HEK293 (cell line): ENCODE measurements around the gene NCOR2.

Experiments used
- BCL11B ChIP-seq: fragments of 450-650 bp; formaldehyde crosslinking; IDR thresholded peaks from 2 replicates; pipeline ENCODE4 v1.5.1; 2016; ENCODE audit warnings: low read depth, missing biosample characterization, missing genetic modification characterization
- GLIS1 ChIP-seq: fragments of 450-650 bp; formaldehyde crosslinking; IDR thresholded peaks from 2 replicates; pipeline ENCODE4 v1.5.1; 2016; ENCODE audit warnings: missing biosample characterization, missing genetic modification characterization
- IKZF3 ChIP-seq: fragments of 450-650 bp; IDR thresholded peaks from 2 replicates; pipeline ENCODE4 v1.5.0; 2018; ENCODE audit warnings: missing biosample characterization, mild to moderate bottlenecking, missing genetic modification characterization, moderate library complexity
- KLF10 ChIP-seq: fragments of 450-650 bp; IDR thresholded peaks from 2 replicates; pipeline ENCODE4 v1.5.1; 2018; ENCODE audit warnings: missing biosample characterization, mild to moderate bottlenecking, missing genetic modification characterization
- KLF7 ChIP-seq: fragments of 450-650 bp; formaldehyde crosslinking; IDR thresholded peaks from 2 replicates; pipeline ENCODE4 v1.5.1; 2016; ENCODE audit warnings: missing biosample characterization, missing genetic modification characterization, borderline replicate concordance
- KLF9 ChIP-seq: fragments of 450-650 bp; formaldehyde crosslinking; IDR thresholded peaks from 2 replicates; pipeline ENCODE4 v1.5.1; 2016; ENCODE audit warnings: missing biosample characterization, missing genetic modification characterization, low read depth
- SALL2 ChIP-seq: fragments of 450-650 bp; formaldehyde crosslinking; IDR thresholded peaks from 2 replicates; pipeline ENCODE4 v1.5.0; 2017; ENCODE audit warnings: missing biosample characterization, mild to moderate bottlenecking, missing genetic modification characterization, borderline replicate concordance
- SP3 ChIP-seq: fragments of 450-650 bp; formaldehyde crosslinking; IDR thresholded peaks from 2 replicates; pipeline ENCODE4 v1.5.1; 2016; ENCODE audit warnings: missing biosample characterization, missing genetic modification characterization
- WT1 ChIP-seq: fragments of 450-650 bp; formaldehyde crosslinking; IDR thresholded peaks from 2 replicates; pipeline ENCODE4 v1.5.1; 2016; ENCODE audit warnings: missing biosample characterization, missing genetic modification characterization
- ZBTB21 ChIP-seq: fragments of 450-650 bp; formaldehyde crosslinking; IDR thresholded peaks from 2 replicates; pipeline ENCODE4 v1.5.1; 2017; ENCODE audit warnings: missing biosample characterization, missing genetic modification characterization
- ZBTB8A ChIP-seq: fragments of 450-650 bp; formaldehyde crosslinking; IDR thresholded peaks from 2 replicates; pipeline ENCODE4 v1.5.1; 2016; ENCODE audit warnings: missing biosample characterization, missing genetic modification characterization
- ZNF132 ChIP-seq: fragments of 450-650 bp; formaldehyde crosslinking; IDR thresholded peaks from 2 replicates; pipeline ENCODE4 v1.5.1; 2017; ENCODE audit warnings: missing biosample characterization, missing genetic modification characterization, borderline replicate concordance
- ZNF211 ChIP-seq: fragments of 450-650 bp; formaldehyde crosslinking; IDR thresholded peaks from 2 replicates; pipeline ENCODE4 v1.5.1; 2016; ENCODE audit warnings: low read depth, missing biosample characterization, missing genetic modification characterization
- ZNF24 ChIP-seq: fragments of 450-650 bp; formaldehyde crosslinking; IDR thresholded peaks from 2 replicates; pipeline ENCODE4 v1.5.1; 2016; ENCODE audit warnings: missing biosample characterization, missing genetic modification characterization
- ZNF341 ChIP-seq: fragments of 450-650 bp; formaldehyde crosslinking; IDR thresholded peaks from 2 replicates; pipeline ENCODE4; 2016; ENCODE audit warnings: low read depth, missing biosample characterization, missing genetic modification characterization
- ZNF423 ChIP-seq: fragments of 450-650 bp; formaldehyde crosslinking; IDR thresholded peaks from 2 replicates; pipeline ENCODE4 v1.5.1; 2016; ENCODE audit warnings: missing biosample characterization, missing genetic modification characterization
- ZNF426 ChIP-seq: fragments of 450-650 bp; formaldehyde crosslinking; IDR thresholded peaks from 2 replicates; pipeline ENCODE4 v1.5.1; 2017; ENCODE audit warnings: missing biosample characterization, missing genetic modification characterization, mild to moderate bottlenecking, inconsistent platforms, moderate library complexity
- ZNF544 ChIP-seq: fragments of 450-650 bp; formaldehyde crosslinking; IDR thresholded peaks from 2 replicates; pipeline ENCODE4 v1.5.0; 2017; ENCODE audit warnings: missing biosample characterization, missing genetic modification characterization
- ZNF558 ChIP-seq: fragments of 450-650 bp; formaldehyde crosslinking; IDR thresholded peaks from 2 replicates; pipeline ENCODE4 v1.5.1; 2016; ENCODE audit warnings: missing biosample characterization, missing genetic modification characterization
- ZXDB ChIP-seq: fragments of 450-650 bp; formaldehyde crosslinking; IDR thresholded peaks from 2 replicates; pipeline ENCODE4 v1.5.1; 2016; ENCODE audit warnings: missing biosample characterization, missing genetic modification characterization
- TF ChIP-seq, protein P1 (sequence below): fragments of 450-650 bp; formaldehyde crosslinking; IDR thresholded peaks from 2 replicates; pipeline ENCODE4 v1.5.1; 2016; ENCODE audit warnings: missing biosample characterization, missing genetic modification characterization
- TF ChIP-seq, protein P2 (sequence below): fragments of 450-650 bp; formaldehyde crosslinking; IDR thresholded peaks from 2 replicates; pipeline ENCODE4 v1.5.1; 2017; ENCODE audit warnings: missing biosample characterization, missing genetic modification characterization
- TF ChIP-seq, protein P3 (sequence below): fragments of 450-650 bp; formaldehyde crosslinking; IDR thresholded peaks from 2 replicates; pipeline ENCODE4 v1.5.1; 2016; ENCODE audit warnings: missing biosample characterization, missing genetic modification characterization
- TF ChIP-seq, protein P4 (sequence below): fragments of 450-650 bp; formaldehyde crosslinking; IDR thresholded peaks from 2 replicates; pipeline ENCODE4 v1.5.1; 2016; ENCODE audit warnings: missing biosample characterization, missing genetic modification characterization
- TF ChIP-seq, protein P5 (sequence below): fragments of 450-650 bp; formaldehyde crosslinking; IDR thresholded peaks from 2 replicates; pipeline ENCODE4 v1.5.1; 2016; ENCODE audit warnings: missing biosample characterization, missing genetic modification characterization
- TF ChIP-seq, protein P6 (sequence below): fragments of 450-650 bp; formaldehyde crosslinking; IDR thresholded peaks from 2 replicates; pipeline ENCODE4 v1.5.1; 2017; ENCODE audit warnings: missing biosample characterization, missing genetic modification characterization

The NCOR2 gene

DNA sequence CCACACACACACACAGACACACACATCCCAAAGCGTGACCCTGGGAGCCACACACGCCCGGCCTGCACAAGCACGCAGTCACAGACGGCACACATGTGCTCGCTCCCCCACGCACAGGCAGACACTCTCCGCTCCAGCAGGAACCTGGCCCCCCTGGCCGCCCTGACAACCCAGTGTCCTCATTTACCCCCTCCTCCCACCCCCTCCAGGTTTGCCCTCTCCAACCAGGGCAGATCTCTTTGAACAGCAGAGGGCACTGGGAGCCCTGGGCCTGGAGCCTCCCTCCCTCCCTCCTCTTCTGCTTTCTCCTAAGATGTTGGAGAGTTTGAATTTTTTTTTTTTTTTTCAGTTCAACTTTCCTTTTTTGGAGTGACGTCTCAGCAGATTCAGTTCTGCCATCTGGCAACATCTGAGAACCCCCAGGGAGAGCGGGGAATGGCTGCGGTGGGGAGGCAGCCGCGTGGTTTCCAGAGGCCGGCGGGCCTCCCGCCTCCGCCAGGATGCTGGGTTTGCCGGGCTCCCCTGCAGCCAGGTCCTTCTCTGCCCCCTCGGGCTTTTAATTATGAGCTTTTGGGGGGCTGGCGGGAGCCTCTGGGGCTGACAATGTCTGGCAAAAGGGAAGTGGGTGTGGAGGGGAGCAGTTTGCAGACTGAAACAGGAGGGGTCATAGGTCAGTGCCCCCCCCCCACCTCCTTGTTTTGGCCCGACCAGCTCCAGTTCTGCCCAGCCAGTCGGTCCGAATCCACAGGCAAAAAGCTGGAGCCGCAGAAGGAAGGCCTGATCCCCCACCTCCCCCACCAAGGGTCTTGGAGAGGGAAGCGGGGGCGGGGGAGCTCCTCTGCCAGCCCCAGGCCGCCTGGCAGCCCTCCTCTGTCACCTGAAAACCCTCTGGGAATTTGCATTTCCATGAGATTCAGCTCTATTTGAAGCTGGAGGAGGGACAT, 1.3 kb upstream of the NCOR2 start (continued):
- TF ChIP-seq, protein P1, sequence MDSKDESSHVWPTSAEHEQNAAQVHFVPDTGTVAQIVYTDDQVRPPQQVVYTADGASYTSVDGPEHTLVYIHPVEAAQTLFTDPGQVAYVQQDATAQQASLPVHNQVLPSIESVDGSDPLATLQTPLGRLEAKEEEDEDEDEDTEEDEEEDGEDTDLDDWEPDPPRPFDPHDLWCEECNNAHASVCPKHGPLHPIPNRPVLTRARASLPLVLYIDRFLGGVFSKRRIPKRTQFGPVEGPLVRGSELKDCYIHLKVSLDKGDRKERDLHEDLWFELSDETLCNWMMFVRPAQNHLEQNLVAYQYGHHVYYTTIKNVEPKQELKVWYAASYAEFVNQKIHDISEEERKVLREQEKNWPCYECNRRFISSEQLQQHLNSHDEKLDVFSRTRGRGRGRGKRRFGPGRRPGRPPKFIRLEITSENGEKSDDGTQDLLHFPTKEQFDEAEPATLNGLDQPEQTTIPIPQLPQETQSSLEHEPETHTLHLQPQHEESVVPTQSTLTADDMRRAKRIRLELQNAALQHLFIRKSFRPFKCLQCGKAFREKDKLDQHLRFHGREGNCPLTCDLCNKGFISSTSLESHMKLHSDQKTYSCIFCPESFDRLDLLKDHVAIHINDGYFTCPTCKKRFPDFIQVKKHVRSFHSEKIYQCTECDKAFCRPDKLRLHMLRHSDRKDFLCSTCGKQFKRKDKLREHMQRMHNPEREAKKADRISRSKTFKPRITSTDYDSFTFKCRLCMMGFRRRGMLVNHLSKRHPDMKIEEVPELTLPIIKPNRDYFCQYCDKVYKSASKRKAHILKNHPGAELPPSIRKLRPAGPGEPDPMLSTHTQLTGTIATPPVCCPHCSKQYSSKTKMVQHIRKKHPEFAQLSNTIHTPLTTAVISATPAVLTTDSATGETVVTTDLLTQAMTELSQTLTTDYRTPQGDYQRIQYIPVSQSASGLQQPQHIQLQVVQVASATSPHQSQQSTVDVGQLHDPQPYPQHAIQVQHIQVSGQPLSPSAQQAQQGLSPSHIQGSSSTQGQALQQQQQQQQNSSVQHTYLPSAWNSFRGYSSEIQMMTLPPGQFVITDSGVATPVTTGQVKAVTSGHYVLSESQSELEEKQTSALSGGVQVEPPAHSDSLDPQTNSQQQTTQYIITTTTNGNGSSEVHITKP (tag by site-specific recombination): peak; percentile 22; the same call in 1 of the 2 replicates
- TF ChIP-seq ZNF544 (no peak), WT1 (tag by site-specific recombination) (peak; percentile 42; the same call in 1 of the 2 replicates), ZNF24 (tag by site-specific recombination) (0 out of 2 replicates have a peak, but pooled peaks have one; percentile 23), IKZF3 (tag by site-specific recombination) (no peak), ZNF341 (tag by site-specific recombination) (peak; percentile 82), ZNF132 (tag by site-specific recombination) (no peak), SALL2 (no peak), KLF7 (no peak), ZNF426 (tag by site-specific recombination) (no peak), ZNF211 (tag by site-specific recombination) (no peak), ZNF558 (peak; percentile 75; the same call in 1 of the 2 replicates), BCL11B (tag by site-specific recombination) (no peak), ZNF423 (tag by site-specific recombination) (no peak), ZBTB21 (tag by site-specific recombination) (peak; percentile 63; the same call in 1 of the 2 replicates), ZXDB (tag by site-specific recombination) (peak; percentile 27; the same call in 1 of the 2 replicates), KLF10 (tag by site-specific recombination) (peak; percentile 61; the same call in 1 of the 2 replicates), SP3 (no peak), KLF9 (tag by site-specific recombination) (no peak), ZBTB8A (tag by site-specific recombination) (peak; percentile 52; the same call in 1 of the 2 replicates), GLIS1 (tag by site-specific recombination) (peak; percentile 98)
- TF ChIP-seq, protein P2, sequence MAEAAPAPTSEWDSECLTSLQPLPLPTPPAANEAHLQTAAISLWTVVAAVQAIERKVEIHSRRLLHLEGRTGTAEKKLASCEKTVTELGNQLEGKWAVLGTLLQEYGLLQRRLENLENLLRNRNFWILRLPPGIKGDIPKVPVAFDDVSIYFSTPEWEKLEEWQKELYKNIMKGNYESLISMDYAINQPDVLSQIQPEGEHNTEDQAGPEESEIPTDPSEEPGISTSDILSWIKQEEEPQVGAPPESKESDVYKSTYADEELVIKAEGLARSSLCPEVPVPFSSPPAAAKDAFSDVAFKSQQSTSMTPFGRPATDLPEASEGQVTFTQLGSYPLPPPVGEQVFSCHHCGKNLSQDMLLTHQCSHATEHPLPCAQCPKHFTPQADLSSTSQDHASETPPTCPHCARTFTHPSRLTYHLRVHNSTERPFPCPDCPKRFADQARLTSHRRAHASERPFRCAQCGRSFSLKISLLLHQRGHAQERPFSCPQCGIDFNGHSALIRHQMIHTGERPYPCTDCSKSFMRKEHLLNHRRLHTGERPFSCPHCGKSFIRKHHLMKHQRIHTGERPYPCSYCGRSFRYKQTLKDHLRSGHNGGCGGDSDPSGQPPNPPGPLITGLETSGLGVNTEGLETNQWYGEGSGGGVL (tag by site-specific recombination): peak; percentile 68
- TF ChIP-seq, protein P3, sequence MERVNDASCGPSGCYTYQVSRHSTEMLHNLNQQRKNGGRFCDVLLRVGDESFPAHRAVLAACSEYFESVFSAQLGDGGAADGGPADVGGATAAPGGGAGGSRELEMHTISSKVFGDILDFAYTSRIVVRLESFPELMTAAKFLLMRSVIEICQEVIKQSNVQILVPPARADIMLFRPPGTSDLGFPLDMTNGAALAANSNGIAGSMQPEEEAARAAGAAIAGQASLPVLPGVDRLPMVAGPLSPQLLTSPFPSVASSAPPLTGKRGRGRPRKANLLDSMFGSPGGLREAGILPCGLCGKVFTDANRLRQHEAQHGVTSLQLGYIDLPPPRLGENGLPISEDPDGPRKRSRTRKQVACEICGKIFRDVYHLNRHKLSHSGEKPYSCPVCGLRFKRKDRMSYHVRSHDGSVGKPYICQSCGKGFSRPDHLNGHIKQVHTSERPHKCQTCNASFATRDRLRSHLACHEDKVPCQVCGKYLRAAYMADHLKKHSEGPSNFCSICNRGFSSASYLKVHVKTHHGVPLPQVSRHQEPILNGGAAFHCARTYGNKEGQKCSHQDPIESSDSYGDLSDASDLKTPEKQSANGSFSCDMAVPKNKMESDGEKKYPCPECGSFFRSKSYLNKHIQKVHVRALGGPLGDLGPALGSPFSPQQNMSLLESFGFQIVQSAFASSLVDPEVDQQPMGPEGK (tag by site-specific recombination): peak; percentile 32
- TF ChIP-seq, protein P4, sequence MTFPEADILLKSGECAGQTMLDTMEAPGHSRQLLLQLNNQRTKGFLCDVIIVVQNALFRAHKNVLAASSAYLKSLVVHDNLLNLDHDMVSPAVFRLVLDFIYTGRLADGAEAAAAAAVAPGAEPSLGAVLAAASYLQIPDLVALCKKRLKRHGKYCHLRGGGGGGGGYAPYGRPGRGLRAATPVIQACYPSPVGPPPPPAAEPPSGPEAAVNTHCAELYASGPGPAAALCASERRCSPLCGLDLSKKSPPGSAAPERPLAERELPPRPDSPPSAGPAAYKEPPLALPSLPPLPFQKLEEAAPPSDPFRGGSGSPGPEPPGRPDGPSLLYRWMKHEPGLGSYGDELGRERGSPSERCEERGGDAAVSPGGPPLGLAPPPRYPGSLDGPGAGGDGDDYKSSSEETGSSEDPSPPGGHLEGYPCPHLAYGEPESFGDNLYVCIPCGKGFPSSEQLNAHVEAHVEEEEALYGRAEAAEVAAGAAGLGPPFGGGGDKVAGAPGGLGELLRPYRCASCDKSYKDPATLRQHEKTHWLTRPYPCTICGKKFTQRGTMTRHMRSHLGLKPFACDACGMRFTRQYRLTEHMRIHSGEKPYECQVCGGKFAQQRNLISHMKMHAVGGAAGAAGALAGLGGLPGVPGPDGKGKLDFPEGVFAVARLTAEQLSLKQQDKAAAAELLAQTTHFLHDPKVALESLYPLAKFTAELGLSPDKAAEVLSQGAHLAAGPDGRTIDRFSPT: no peak
- TF ChIP-seq, protein P5, sequence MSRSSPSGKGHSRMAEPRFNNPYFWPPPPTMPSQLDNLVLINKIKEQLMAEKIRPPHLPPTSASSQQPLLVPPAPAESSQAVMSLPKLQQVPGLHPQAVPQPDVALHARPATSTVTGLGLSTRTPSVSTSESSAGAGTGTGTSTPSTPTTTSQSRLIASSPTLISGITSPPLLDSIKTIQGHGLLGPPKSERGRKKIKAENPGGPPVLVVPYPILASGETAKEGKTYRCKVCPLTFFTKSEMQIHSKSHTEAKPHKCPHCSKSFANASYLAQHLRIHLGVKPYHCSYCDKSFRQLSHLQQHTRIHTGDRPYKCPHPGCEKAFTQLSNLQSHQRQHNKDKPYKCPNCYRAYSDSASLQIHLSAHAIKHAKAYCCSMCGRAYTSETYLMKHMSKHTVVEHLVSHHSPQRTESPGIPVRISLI (tag by site-specific recombination): peak; percentile 85
- TF ChIP-seq, protein P6, sequence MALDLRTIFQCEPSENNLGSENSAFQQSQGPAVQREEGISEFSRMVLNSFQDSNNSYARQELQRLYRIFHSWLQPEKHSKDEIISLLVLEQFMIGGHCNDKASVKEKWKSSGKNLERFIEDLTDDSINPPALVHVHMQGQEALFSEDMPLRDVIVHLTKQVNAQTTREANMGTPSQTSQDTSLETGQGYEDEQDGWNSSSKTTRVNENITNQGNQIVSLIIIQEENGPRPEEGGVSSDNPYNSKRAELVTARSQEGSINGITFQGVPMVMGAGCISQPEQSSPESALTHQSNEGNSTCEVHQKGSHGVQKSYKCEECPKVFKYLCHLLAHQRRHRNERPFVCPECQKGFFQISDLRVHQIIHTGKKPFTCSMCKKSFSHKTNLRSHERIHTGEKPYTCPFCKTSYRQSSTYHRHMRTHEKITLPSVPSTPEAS (tag by site-specific recombination): no peak
